Smooth muscle cell (in vitro differentiated cells): ENCODE data around the gene SLC12A5. TPM values are rescaled to one million over a fixed set of nuclear protein-coding genes. Genes with fewer than 3 reads are reported as not detected.

Experiments
- DNase-seq: peaks from one replicate; lab custom pipeline; 2025; ENCODE audit not compliant: unreplicated experiment; lab: John Stamatoyannopoulos, UW
- H2AFZ ChIP-seq: fragments of 200-600 bp; sonication (generic); 2 replicates; pipeline ENCODE4 v1.6.0; 2016; ENCODE audit warnings: antibody characterized with exemption, low read depth, mild to moderate bottlenecking
- H3F3A ChIP-seq: fragments of 200-600 bp; sonication (generic); 2 replicates; pipeline ENCODE4 v1.6.0; 2017; ENCODE audit warnings: antibody characterized with exemption, low read depth
- H3K27ac ChIP-seq: fragments of 200-600 bp; sonication (generic); 2 replicates; pipeline ENCODE4 v1.5.1; 2016; ENCODE audit warnings: low read depth, mild to moderate bottlenecking
- H3K27me3 ChIP-seq: fragments of 200-600 bp; sonication (generic); 2 replicates; pipeline ENCODE4 v1.6.1; 2016; ENCODE audit warnings: low read depth, mild to moderate bottlenecking
- H3K36me3 ChIP-seq: fragments of 200-600 bp; sonication (generic); 2 replicates; pipeline ENCODE4 v1.5.1; 2016; ENCODE audit warnings: low read depth
- H3K4me1 ChIP-seq: fragments of 200-600 bp; sonication (generic); 2 replicates; pipeline ENCODE4 v1.5.1; 2016; ENCODE audit warnings: low read depth
- H3K4me2 ChIP-seq: fragments of 200-600 bp; sonication (generic); 2 replicates; pipeline ENCODE4 v1.6.0; 2016; ENCODE audit warnings: mild to moderate bottlenecking
- H3K4me3 ChIP-seq: fragments of 200-600 bp; sonication (generic); 2 replicates; pipeline ENCODE4 v1.5.1; 2016; ENCODE audit warnings: mild to moderate bottlenecking
- H3K79me2 ChIP-seq: fragments of 200-600 bp; sonication (generic); 2 replicates; pipeline ENCODE4 v1.6.0; 2016; ENCODE audit warnings: low read depth, mild to moderate bottlenecking
- H3K9ac ChIP-seq: fragments of 200-600 bp; sonication (generic); 2 replicates; pipeline ENCODE4 v1.6.0; 2016; ENCODE audit warnings: low read depth
- H3K9me3 ChIP-seq: fragments of 200-600 bp; sonication (generic); replicated peaks from 2 replicates; pipeline ENCODE4 v1.5.1; 2016; ENCODE audit warnings: low read depth
- H4K20me1 ChIP-seq: fragments of 200-600 bp; sonication (generic); 2 replicates; pipeline ENCODE4 v1.6.0; 2016; ENCODE audit warnings: low read depth
- CTCF ChIP-seq: fragments of 200-600 bp; sonication (generic); IDR thresholded peaks from 2 replicates; pipeline ENCODE4 v1.5.1; 2017; ENCODE audit warnings: borderline replicate concordance, mild to moderate bottlenecking, antibody characterized with exemption; ENCODE audit not compliant: insufficient read depth, poor library complexity, severe bottlenecking
- WGBS: methylation state at CpG from one replicate; pipeline ENCODE4 v1.1.7; 2016; ENCODE audit warnings: low lambda C conversion rate; 5-methylcytosine and 5-hydroxymethylcytosine counted together
- polyA plus RNA-seq: library from polyadenylated mRNA; unstranded; fragments of >200 nt; fragmentation: Nextera tagmentation; extraction: Ambion mirVana; gene quantifications from 2 replicates; pipeline ENCODE4 v1.2.1, GENCODE V29; 2016
- total RNA-seq: library from RNA; depleted of rRNA; stranded (reverse); fragments of >200 nt; gene quantifications from 2 replicates; pipeline ENCODE4 v1.2.3, GENCODE V29; 2014

The SLC12A5 gene
- total and polyA plus RNA-seq, 2 experiments from 2014 or later, result 0.40 to 1.3 TPM

GRCh38 chr20:46017272-46017671 lies 11.7 kb upstream of the SLC12A5 start:
- WGBS, result 79% methylated on average over 4 of the region's 4 CpGs

GRCh38 chr20:46018112-46018511 lies 10.9 kb upstream of the SLC12A5 start:
- Histone ChIP-seq H3K9ac (no peak overlapping the region), H3K9me3 (no peaks in the 10 kb centered on the region), H3K27ac (no peak overlapping the region), H3K4me2 (no peak overlapping the region), H3F3A (peaks cover 4% of the 10 kb centered on the region), H4K20me1 (no peaks in the 10 kb centered on the region), H2AFZ (no peak overlapping the region), H3K4me1 (peaks cover 6% of the 10 kb centered on the region), H3K27me3 (no peaks in the 10 kb centered on the region), H3K4me3 (no peak overlapping the region), H3K79me2 (no peaks in the 10 kb centered on the region), H3K36me3 (no peaks in the 10 kb centered on the region)
- no peak for TF ChIP-seq CTCF
- no peak for DNase-seq
- WGBS, result 88% methylated on average over 4 of the region's 4 CpGs

More at GRCh38 chr20:46017272-46017671, 11.7 kb upstream of the SLC12A5 start:
- Histone ChIP-seq H4K20me1 (no peaks in the 10 kb centered on the region), H2AFZ (no peak overlapping the region), H3K9me3 (no peaks in the 10 kb centered on the region), H3K9ac (no peak overlapping the region), H3K79me2 (no peaks in the 10 kb centered on the region), H3K4me2 (no peak overlapping the region), H3K4me1 (peaks cover 6% of the 10 kb centered on the region), H3K27me3 (no peaks in the 10 kb centered on the region), H3K36me3 (no peaks in the 10 kb centered on the region), H3K4me3 (no peak overlapping the region), H3K27ac (no peak overlapping the region), H3F3A (no peaks in the 10 kb centered on the region)
- TF ChIP-seq CTCF, result no peak
- DNase-seq, result no peak

GRCh38 chr20:46018611-46019010 lies 10.4 kb upstream of the SLC12A5 start:
- H3K4me2 ChIP-seq, result no peak overlapping the region
- peaks cover 4% of the 10 kb centered on the region for H3K4me1 ChIP-seq
- no peaks in the 10 kb centered on the region for H3K27me3 ChIP-seq
- H3K4me3 ChIP-seq, result no peak overlapping the region
- H4K20me1 ChIP-seq, result no peaks in the 10 kb centered on the region
- H3K9me3 ChIP-seq, result no peaks in the 10 kb centered on the region
- 78% methylated on average over 6 of the region's 6 CpGs for WGBS
- no peak overlapping the region for H3K27ac ChIP-seq
- no peaks in the 10 kb centered on the region for H3K36me3 ChIP-seq
- peaks cover 4% of the 10 kb centered on the region for H3F3A ChIP-seq
- H2AFZ ChIP-seq, result no peak overlapping the region
- no peak overlapping the region for H3K9ac ChIP-seq
- TF ChIP-seq CTCF, result no peak
- DNase-seq, result no peak
- H3K79me2 ChIP-seq, result no peaks in the 10 kb centered on the region

- H3F3A ChIP-seq, result peaks cover 4% of the 10 kb centered on the region
- WGBS, result 91% methylated on average over 4 of the region's 4 CpGs
- H3K4me1 ChIP-seq, result no peaks in the 10 kb centered on the region
- no peaks in the 10 kb centered on the region for H3K9me3 ChIP-seq
- no peaks in the 10 kb centered on the region for H3K36me3 ChIP-seq
- no peak overlapping the region for H3K4me3 ChIP-seq
- no peaks in the 10 kb centered on the region for H4K20me1 ChIP-seq
- H3K27ac ChIP-seq, result no peak overlapping the region
- no peak for DNase-seq
- no peaks in the 10 kb centered on the region for H3K79me2 ChIP-seq
- no peak overlapping the region for H3K9ac ChIP-seq
- no peak for TF ChIP-seq CTCF
- no peak overlapping the region for H2AFZ ChIP-seq
- H3K4me2 ChIP-seq, result no peak overlapping the region
- peaks cover 8% of the 10 kb centered on the region for H3K27me3 ChIP-seq
These were observed 8.5 kb upstream of the SLC12A5 start for GRCh38 chr20:46020555-46020954.
